ENCODE results near the gene IFT27.

- TF ChIP-seq CTCF (IDR thresholded peaks at IDR 0.05) (no peak), POLR2A (IDR thresholded peaks at IDR 0.05) (no peak)
These were observed 39.1 kb downstream of the IFT27 start for GRCh38 chr22:36736701-36737320.
